Measurements from ENCODE around the gene GNA12.

The GNA12 gene

GRCh38 chr7:2763597-2763996, 80.5 kb downstream of the GNA12 start:
- TF ChIP-seq GABPA (IDR thresholded peaks at IDR 0.05; ENCODE audit: low read depth), result no peak
- no peak for TF ChIP-seq CTCF (IDR thresholded peaks at IDR 0.05; ENCODE audit: insufficient read depth, low read length)
- TF ChIP-seq SPI1 (IDR thresholded peaks at IDR 0.05; ENCODE audit: borderline replicate concordance, low read depth), result no peak
- no peak for TF ChIP-seq REST (IDR thresholded peaks at IDR 0.05; ENCODE audit: insufficient replicate concordance, low read depth)
- TF ChIP-seq POLR2AphosphoS5 (IDR thresholded peaks at IDR 0.05; ENCODE audit: low read depth), result no peak
- H3K27me3 ChIP-seq (ENCODE audit: insufficient read depth, poor library complexity, severe bottlenecking), result no peaks in the 10 kb centered on the region
- H3K27ac ChIP-seq (replicated peaks), result no peak overlapping the region
- DNase-seq (ENCODE audit: low read depth in 1 of 2, low spot score in 1 of 2), result no peak
- H3K4me3 ChIP-seq (replicated peaks; ENCODE audit: insufficient read depth, low read length), result no peak overlapping the region

GRCh38 chr7:2761801-2762497, 82.2 kb downstream of the GNA12 start:
- no peak overlapping the region for H3K4me3 ChIP-seq (replicated peaks; ENCODE audit: insufficient read depth, low read length)
- H3K27me3 ChIP-seq (ENCODE audit: insufficient read depth, poor library complexity, severe bottlenecking), result no peaks in the 10 kb centered on the region
- no peak overlapping the region for H3K27ac ChIP-seq (replicated peaks)
- no peak for TF ChIP-seq CTCF (IDR thresholded peaks at IDR 0.05; ENCODE audit: insufficient read depth, low read length)
- TF ChIP-seq GABPA (IDR thresholded peaks at IDR 0.05; ENCODE audit: low read depth), result no peak
- TF ChIP-seq REST (IDR thresholded peaks at IDR 0.05; ENCODE audit: insufficient replicate concordance, low read depth), result no peak
- TF ChIP-seq SPI1 (IDR thresholded peaks at IDR 0.05; ENCODE audit: borderline replicate concordance, low read depth), result no peak
- TF ChIP-seq POLR2AphosphoS5 (IDR thresholded peaks at IDR 0.05; ENCODE audit: low read depth), result no peak
- DNase-seq (ENCODE audit: low read depth in 1 of 2, low spot score in 1 of 2), result no peak

DNA sequence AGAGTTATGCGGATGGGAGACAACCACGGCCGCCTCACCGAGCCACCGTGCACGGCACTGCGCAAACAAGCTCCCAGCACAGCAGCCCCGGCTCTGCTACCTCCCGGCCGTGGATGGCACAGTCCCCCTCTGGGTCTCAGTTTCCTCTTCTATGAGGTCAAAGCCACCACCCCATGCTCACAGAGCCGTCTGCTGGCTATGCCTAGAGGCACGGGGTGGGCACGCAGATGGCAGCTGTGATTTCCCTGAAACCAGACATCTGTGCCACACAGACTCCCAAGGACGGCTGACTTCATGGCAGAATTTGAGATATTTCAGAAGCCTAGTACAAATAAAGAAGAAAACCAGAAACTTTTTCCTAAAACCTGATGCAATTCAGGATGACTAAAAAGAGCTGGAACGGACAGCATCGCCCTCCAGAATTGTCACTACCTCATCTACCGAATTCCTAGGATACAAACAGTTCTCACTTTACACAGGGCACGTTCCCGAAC, 82.9 kb downstream of the GNA12 start:
- no peak for DNase-seq (ENCODE audit: low read depth in 1 of 2, low spot score in 1 of 2)
- no peaks in the 10 kb centered on the region for H3K27me3 ChIP-seq (ENCODE audit: insufficient read depth, poor library complexity, severe bottlenecking)
- no peak overlapping the region for H3K27ac ChIP-seq (replicated peaks)
- H3K4me3 ChIP-seq (replicated peaks; ENCODE audit: insufficient read depth, low read length), result no peak overlapping the region
- TF ChIP-seq CTCF (IDR thresholded peaks at IDR 0.05; ENCODE audit: insufficient read depth, low read length) (no peak), GABPA (IDR thresholded peaks at IDR 0.05; ENCODE audit: low read depth) (no peak), POLR2AphosphoS5 (IDR thresholded peaks at IDR 0.05; ENCODE audit: low read depth) (no peak), SPI1 (IDR thresholded peaks at IDR 0.05; ENCODE audit: borderline replicate concordance, low read depth) (no peak), REST (IDR thresholded peaks at IDR 0.05; ENCODE audit: insufficient replicate concordance, low read depth) (no peak)

Measured in HL-60 (cell line).